DMS153 (cell line): ENCODE data around the gene SERPINA5.
"Not testable (repeated sequence)": the region's sequence is repeated elsewhere in the genome, so short reads cannot be mapped to it uniquely, and the experiment has no call there.

ENCODE experiments used
- DNase-seq: peaks from one replicate; lab custom pipeline; 2025; lab: John Stamatoyannopoulos, UW

SERPINA5 gene

GRCh38 chr14:94601884-94602391 lies 20.7 kb downstream of the SERPINA5 start:
- no peak for DNase-seq

- no peak for DNase-seq
These were observed 21.5 kb downstream of the SERPINA5 start for GRCh38 chr14:94602722-94603121.

- DNase-seq, result no peak
These were observed 24.1 kb downstream of the SERPINA5 start for GRCh38 chr14:94605361-94605760.

GRCh38 chr14:94608966-94609365 lies 27.7 kb downstream of the SERPINA5 start:
- not testable (repeated sequence) for DNase-seq

GRCh38 chr14:94611179-94611578 lies 30.0 kb downstream of the SERPINA5 start:
- DNase-seq, result no peak

- no peak for DNase-seq
These were observed 30.9 kb downstream of the SERPINA5 start, which contains the start of gene SERPINA3 for GRCh38 chr14:94612174-94612573. Gene SERPINA3, plus strand, starts transcription at chr14:94612391. Its CDS starts 2,051 bp downstream, at chr14:94614442.

- no peak for DNase-seq
These were observed 31.6 kb downstream of the SERPINA5 start for GRCh38 chr14:94612580-94613554.

- no peak for DNase-seq
These were observed 32.8 kb downstream of the SERPINA5 start for GRCh38 chr14:94613720-94614644.

GRCh38 chr14:94614802-94615201 lies 33.6 kb downstream of the SERPINA5 start:
- DNase-seq, result no peak

- DNase-seq, result no peak
These were observed 34.0 kb downstream of the SERPINA5 start for GRCh38 chr14:94615254-94615653.

GRCh38 chr14:94615823-94616570 lies 34.8 kb downstream of the SERPINA5 start:
- DNase-seq, result no peak

GRCh38 chr14:94617366-94617941 lies 36.2 kb downstream of the SERPINA5 start:
- no peak for DNase-seq

- DNase-seq, result no peak
These were observed 37.0 kb downstream of the SERPINA5 start for GRCh38 chr14:94617988-94618822.

GRCh38 chr14:94619297-94619696 lies 38.1 kb downstream of the SERPINA5 start:
- DNase-seq, result no peak

- DNase-seq, result no peak
These were observed 39.4 kb downstream of the SERPINA5 start for GRCh38 chr14:94620597-94620996.

GRCh38 chr14:94621358-94622134 lies 40.3 kb downstream of the SERPINA5 start:
- no peak for DNase-seq

GRCh38 chr14:94622653-94623421 lies 41.6 kb downstream of the SERPINA5 start:
- no peak for DNase-seq

- no peak for DNase-seq
These were observed 42.2 kb downstream of the SERPINA5 start for GRCh38 chr14:94623422-94623809.
